Endodermal cell (in vitro differentiated cells): ENCODE measurements around the gene WDR19. TPM values are rescaled to one million over a fixed set of nuclear protein-coding genes. Genes with fewer than 3 reads are reported as not detected.

Source experiments
- DNase-seq: peaks from one replicate; pipeline ENCODE4 v3.0.0-alpha.2; 2017
- H3K27ac ChIP-seq: 2 replicates; pipeline ENCODE4 v1.5.1; 2013; ENCODE audit warnings: mild to moderate bottlenecking, low read depth, low read length, moderate library complexity
- H3K27me3 ChIP-seq: 2 replicates; pipeline ENCODE4 v1.6.1; 2013; ENCODE audit warnings: mild to moderate bottlenecking, low read length, moderate library complexity; ENCODE audit not compliant: insufficient read depth, control insufficient read depth, poor library complexity, severe bottlenecking
- H3K36me3 ChIP-seq: 2 replicates; pipeline ENCODE4 v1.7.0; 2013; ENCODE audit warnings: mild to moderate bottlenecking, low read length, moderate library complexity; ENCODE audit not compliant: control insufficient read depth, insufficient read depth
- H3K4me1 ChIP-seq: one replicate; pipeline ENCODE4 v1.7.0; 2013; ENCODE audit warnings: low read length; ENCODE audit not compliant: control insufficient read depth, insufficient read depth
- H3K4me3 ChIP-seq: 2 replicates; pipeline ENCODE4 v1.5.1; 2013; ENCODE audit warnings: mild to moderate bottlenecking, low read length, moderate library complexity
- H3K9ac ChIP-seq: 2 replicates; pipeline ENCODE4 v1.6.1; 2013; ENCODE audit warnings: mild to moderate bottlenecking, low read length, moderate library complexity; ENCODE audit not compliant: poor library complexity, severe bottlenecking; ENCODE audit errors: extremely low read depth
- H3K9me3 ChIP-seq: 2 replicates; pipeline ENCODE4 v1.6.1; 2013; ENCODE audit warnings: mild to moderate bottlenecking, low read length, moderate library complexity; ENCODE audit not compliant: control insufficient read depth
- H3K27ac Mint-ChIP-seq: 2 replicates; pipeline ENCODE4 v1.8.0; 2020; ENCODE audit warnings: mixed read lengths
- H3K27me3 Mint-ChIP-seq: 2 replicates; pipeline ENCODE4 v1.8.0; 2021; ENCODE audit warnings: mild to moderate bottlenecking, mixed read lengths; ENCODE audit not compliant: insufficient read depth
- H3K36me3 Mint-ChIP-seq: 2 replicates; pipeline ENCODE4 v1.8.0; 2020; ENCODE audit warnings: low read depth, mixed read lengths
- H3K4me1 Mint-ChIP-seq: 2 replicates; pipeline ENCODE4 v1.8.0; 2020; ENCODE audit warnings: mixed read lengths
- H3K4me3 Mint-ChIP-seq: 2 replicates; pipeline ENCODE4 v1.8.0; 2020; ENCODE audit warnings: mild to moderate bottlenecking, moderate library complexity, mixed read lengths
- H3K9me3 Mint-ChIP-seq: 2 replicates; pipeline ENCODE4 v1.8.0; 2020; ENCODE audit warnings: mild to moderate bottlenecking, mixed read lengths
- WGBS, 2 experiments: methylation state at CpG; one replicate each; pipeline versions ENCODE4 v1.1.5 to v1.1.7; 2013; ENCODE audit warnings: missing lambda C conversion rate in 2 of 2, mixed read lengths in 1 of 2; ENCODE audit not compliant: insufficient coverage in 1 of 2, insufficient read length in 1 of 2; 5-methylcytosine and 5-hydroxymethylcytosine counted together
- total RNA-seq, 2 donors: library from RNA; stranded (reverse); fragmentation: NEBNext Ultra II Directional in 1 of 2; extraction: Animal tissue kit (Norgen Biotek cat#: 25700) in 1 of 2; gene quantifications; 2 replicates in 1 of 2; 3 replicates in 1 of 2; pipeline ENCODE4 v1.2.1, GENCODE V29; 2021
- TF ChIP-seq, protein P1 (sequence below): fragments of 200-600 bp; sonication (generic); conservative IDR thresholded peaks from 2 replicates; pipeline ENCODE4 v1.5.0; 2021; ENCODE audit warnings: antibody characterized with exemption, mild to moderate bottlenecking

WDR19 gene
- total RNA-seq, 2 donors from 2014 or later = 51.9 to 60.2 TPM

DNA sequence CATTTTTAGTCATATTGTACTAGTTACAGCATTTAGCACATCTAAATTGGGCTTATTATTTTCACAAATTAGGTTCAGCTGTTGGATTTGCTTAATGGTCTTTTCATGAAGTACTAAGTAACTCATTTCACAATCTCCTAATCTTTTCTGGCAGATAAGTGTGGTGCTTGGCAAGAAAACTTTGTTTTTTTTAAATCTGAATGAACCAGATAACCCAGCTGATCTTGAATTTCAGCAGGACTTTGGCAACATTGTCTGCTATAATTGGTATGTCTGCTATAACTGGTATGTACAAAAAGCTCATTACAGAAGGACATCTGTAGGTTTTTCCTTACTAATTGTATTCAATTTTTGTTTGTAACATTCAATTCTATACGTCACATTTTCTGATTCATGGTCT, 22.7 kb downstream of the WDR19 start:
- H3K36me3 ChIP-seq = peaks cover 62% of the 10 kb centered on the region
- no peak overlapping the region for H3K27ac ChIP-seq
- Mint-ChIP-seq H3K4me1 (no peaks in the 10 kb centered on the region), H3K27me3 (no peaks in the 10 kb centered on the region), H3K36me3 (peaks cover 61% of the 10 kb centered on the region), H3K4me3 (no peak overlapping the region), H3K9me3 (peaks cover 5% of the 10 kb centered on the region), H3K27ac (no peak overlapping the region)
- WGBS, 2 experiments = 100% methylated on average over 1 of the region's 1 CpG; no CpG with 5 or more reads in 1 of the 2 experiments
- TF ChIP-seq, protein P1, sequence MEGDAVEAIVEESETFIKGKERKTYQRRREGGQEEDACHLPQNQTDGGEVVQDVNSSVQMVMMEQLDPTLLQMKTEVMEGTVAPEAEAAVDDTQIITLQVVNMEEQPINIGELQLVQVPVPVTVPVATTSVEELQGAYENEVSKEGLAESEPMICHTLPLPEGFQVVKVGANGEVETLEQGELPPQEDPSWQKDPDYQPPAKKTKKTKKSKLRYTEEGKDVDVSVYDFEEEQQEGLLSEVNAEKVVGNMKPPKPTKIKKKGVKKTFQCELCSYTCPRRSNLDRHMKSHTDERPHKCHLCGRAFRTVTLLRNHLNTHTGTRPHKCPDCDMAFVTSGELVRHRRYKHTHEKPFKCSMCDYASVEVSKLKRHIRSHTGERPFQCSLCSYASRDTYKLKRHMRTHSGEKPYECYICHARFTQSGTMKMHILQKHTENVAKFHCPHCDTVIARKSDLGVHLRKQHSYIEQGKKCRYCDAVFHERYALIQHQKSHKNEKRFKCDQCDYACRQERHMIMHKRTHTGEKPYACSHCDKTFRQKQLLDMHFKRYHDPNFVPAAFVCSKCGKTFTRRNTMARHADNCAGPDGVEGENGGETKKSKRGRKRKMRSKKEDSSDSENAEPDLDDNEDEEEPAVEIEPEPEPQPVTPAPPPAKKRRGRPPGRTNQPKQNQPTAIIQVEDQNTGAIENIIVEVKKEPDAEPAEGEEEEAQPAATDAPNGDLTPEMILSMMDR = no peak
- H3K4me1 ChIP-seq = no peaks in the 10 kb centered on the region
- H3K9me3 ChIP-seq = peaks cover 10% of the 10 kb centered on the region
- H3K27me3 ChIP-seq = no peaks in the 10 kb centered on the region
- H3K9ac ChIP-seq = no peak overlapping the region
- DNase-seq = no peak
- no peak overlapping the region for H3K4me3 ChIP-seq

DNA sequence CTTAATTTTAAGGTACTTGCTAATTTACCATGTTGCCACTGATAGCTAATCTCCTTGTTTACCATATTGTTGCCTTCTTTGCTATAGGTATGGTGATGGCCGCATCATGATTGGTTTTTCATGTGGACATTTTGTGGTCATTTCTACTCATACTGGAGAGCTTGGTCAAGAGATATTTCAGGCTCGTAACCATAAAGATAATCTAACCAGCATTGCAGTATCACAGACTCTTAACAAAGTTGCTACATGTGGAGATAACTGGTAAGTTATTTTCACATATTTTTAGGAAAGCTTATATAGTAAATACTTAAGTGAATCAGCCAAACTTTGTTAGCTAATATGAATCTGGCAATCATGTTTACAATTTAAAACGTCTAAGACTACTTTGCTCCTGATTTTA, 23.1 kb downstream of the WDR19 start:
- DNase-seq = no peak
- peaks cover 10% of the 10 kb centered on the region for H3K9me3 ChIP-seq
- WGBS, 2 experiments = 90% methylated on average over 3 of the region's 3 CpGs; no CpG with 5 or more reads in 1 of the 2 experiments
- no peaks in the 10 kb centered on the region for H3K4me1 Mint-ChIP-seq
- H3K36me3 ChIP-seq = peaks cover 66% of the 10 kb centered on the region
- no peaks in the 10 kb centered on the region for H3K27me3 ChIP-seq
- H3K36me3 Mint-ChIP-seq = peaks cover 62% of the 10 kb centered on the region
- no peak overlapping the region for H3K4me3 Mint-ChIP-seq
- peaks cover 5% of the 10 kb centered on the region for H3K9me3 Mint-ChIP-seq
- H3K27ac Mint-ChIP-seq = no peak overlapping the region
- no peak overlapping the region for H3K9ac ChIP-seq
- no peaks in the 10 kb centered on the region for H3K27me3 Mint-ChIP-seq
- no peaks in the 10 kb centered on the region for H3K4me1 ChIP-seq
- H3K4me3 ChIP-seq = no peak overlapping the region
- H3K27ac ChIP-seq = no peak overlapping the region
- TF ChIP-seq, protein P1 = no peak

DNA sequence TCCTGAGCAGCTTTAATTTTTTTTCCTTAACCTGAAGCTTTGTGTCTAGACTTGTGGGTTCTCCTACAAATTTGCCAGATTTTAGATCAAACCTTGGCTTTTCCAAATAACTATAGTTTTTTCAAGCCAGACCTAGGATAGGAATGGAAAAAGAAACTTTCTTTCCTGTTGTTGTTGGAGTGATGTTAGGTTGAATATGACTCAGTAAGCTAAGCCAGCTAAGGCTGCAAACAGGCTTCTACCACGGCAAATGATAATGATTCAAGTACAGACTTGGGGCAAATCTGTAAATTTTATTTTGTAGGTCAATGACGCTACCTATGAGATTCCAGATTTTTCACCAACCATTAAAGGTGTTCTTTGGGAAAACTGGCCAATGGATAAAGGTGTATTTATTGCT, 45.6 kb downstream of the WDR19 start:
- Histone ChIP-seq H3K27me3 (no peaks in the 10 kb centered on the region), H3K36me3 (no peaks in the 10 kb centered on the region), H3K9me3 (no peaks in the 10 kb centered on the region), H3K4me3 (no peak overlapping the region), H3K9ac (no peak overlapping the region), H3K4me1 (no peaks in the 10 kb centered on the region), H3K27ac (no peak overlapping the region)
- no peak for DNase-seq
- Mint-ChIP-seq H3K4me3 (no peak overlapping the region), H3K36me3 (peaks cover 6% of the 10 kb centered on the region), H3K4me1 (no peaks in the 10 kb centered on the region), H3K9me3 (no peaks in the 10 kb centered on the region), H3K27ac (no peak overlapping the region), H3K27me3 (no peaks in the 10 kb centered on the region)
- 43 to 80% methylated on average over 1 to 2 of the region's 2 CpGs for WGBS, 2 experiments
- TF ChIP-seq, protein P1 = no peak
